HepG2 (cell line): ENCODE results near the gene NPC1. TPM values are rescaled to one million over a fixed set of nuclear protein-coding genes. Genes with fewer than 3 reads are reported as not detected.

Experiments
- ARID4A ChIP-seq: sonication (generic); formaldehyde crosslinking; IDR thresholded peaks from 2 replicates; pipeline ENCODE4 v1.5.0; 2020; ENCODE audit warnings: mild to moderate bottlenecking, missing genetic modification reagents, borderline replicate concordance
- ARNT2 ChIP-seq: sonication (generic); formaldehyde crosslinking; IDR thresholded peaks from 2 replicates; pipeline ENCODE4 v1.8.0; 2022; ENCODE audit warnings: mild to moderate bottlenecking, low read depth, missing genetic modification reagents, moderate library complexity
- FOXA1 ChIP-seq, 2 experiments: fragments of 450-650 bp in 1 of 2; sonication (generic) in 1 of 2; formaldehyde crosslinking in 1 of 2; IDR thresholded peaks; 2 replicates each; pipeline versions ENCODE4 v1.4.0 to v1.6.1; 2016 to 2020; ENCODE audit warnings: missing genetic modification reagents in 1 of 2
- HHEX ChIP-seq: IDR thresholded peaks from 2 replicates; pipeline ENCODE4 v1.6.1; 2016; ENCODE audit warnings: control low read depth
- HIC2 ChIP-seq: sonication (generic); formaldehyde crosslinking; IDR thresholded peaks from 2 replicates; pipeline ENCODE4 v1.9.0; 2022; ENCODE audit warnings: low read depth, missing genetic modification reagents
- HOXA9 ChIP-seq: sonication (generic); formaldehyde crosslinking; IDR thresholded peaks from 2 replicates; pipeline ENCODE4 v1.8.1; 2022; ENCODE audit warnings: missing genetic modification reagents, mild to moderate bottlenecking, moderate library complexity, borderline replicate concordance
- RBAK ChIP-seq: sonication (generic); formaldehyde crosslinking; IDR thresholded peaks from 2 replicates; pipeline ENCODE4 v1.5.1; 2020; ENCODE audit warnings: mild to moderate bottlenecking, missing genetic modification reagents
- SALL2 ChIP-seq: sonication (generic); formaldehyde crosslinking; IDR thresholded peaks from 2 replicates; pipeline ENCODE4 v1.8.1; 2023; ENCODE audit warnings: mild to moderate bottlenecking, missing genetic modification reagents, inconsistent platforms
- TBX2 ChIP-seq: sonication (generic); formaldehyde crosslinking; IDR thresholded peaks from 2 replicates; pipeline ENCODE4 v1.5.0; 2020; ENCODE audit warnings: missing genetic modification reagents, mild to moderate bottlenecking, borderline replicate concordance
- TFDP2 ChIP-seq: sonication (generic); formaldehyde crosslinking; IDR thresholded peaks from 2 replicates; pipeline ENCODE4 v1.4.0; 2020; ENCODE audit warnings: missing genetic modification reagents
- UBTF ChIP-seq: sonication (generic); formaldehyde crosslinking; IDR thresholded peaks from 2 replicates; pipeline ENCODE4 v1.4.0; 2020; ENCODE audit warnings: mild to moderate bottlenecking, missing genetic modification reagents
- ZBTB3 ChIP-seq: sonication (generic); formaldehyde crosslinking; IDR thresholded peaks from 2 replicates; pipeline ENCODE4 v1.4.0; 2020; ENCODE audit warnings: low read depth, mild to moderate bottlenecking, moderate library complexity, missing genetic modification reagents, borderline replicate concordance
- ZKSCAN8 ChIP-seq: IDR thresholded peaks from 2 replicates; pipeline ENCODE4 v1.6.1; 2016; ENCODE audit warnings: borderline replicate concordance, missing genetic modification reagents, missing compliant biosample characterization
- ZNF282 ChIP-seq: fragments of 450-650 bp; IDR thresholded peaks from 2 replicates; pipeline ENCODE4 v1.6.1; 2018; ENCODE audit not compliant: partially characterized antibody
- ZNF350 ChIP-seq: sonication (generic); formaldehyde crosslinking; IDR thresholded peaks from 2 replicates; pipeline ENCODE4 v1.4.0; 2020; ENCODE audit warnings: mild to moderate bottlenecking, low read depth, missing genetic modification reagents, borderline replicate concordance
- ZNF432 ChIP-seq: sonication (generic); formaldehyde crosslinking; IDR thresholded peaks from 2 replicates; pipeline ENCODE4 v1.5.0; 2020; ENCODE audit warnings: missing genetic modification reagents, mild to moderate bottlenecking, borderline replicate concordance
- ZNF614 ChIP-seq: IDR thresholded peaks from 2 replicates; pipeline ENCODE4 v1.6.1; 2018; ENCODE audit warnings: missing biosample characterization, missing genetic modification reagents, inconsistent platforms, borderline replicate concordance
- ZNF691 ChIP-seq: sonication (generic); formaldehyde crosslinking; IDR thresholded peaks from 2 replicates; pipeline ENCODE4 v1.4.0; 2020; ENCODE audit warnings: missing genetic modification reagents, low read depth, mild to moderate bottlenecking, borderline replicate concordance
- polyA plus RNA-seq, 8 experiments: library from polyadenylated mRNA; depleted of rRNA in 3 of 8; stranded (reverse) in 7 of 8; unstranded in 1 of 8; fragments of >200 nt; fragmentation: Illumina TruSeq in 4 of 8; extraction: Trizol in 4 of 8; gene quantifications; 2 replicates each; pipeline versions ENCODE4 v1.2.1 to v1.2.3, GENCODE V29; 2011 to 2016; ENCODE audit warnings: low read depth in 4 of 8, missing spikeins in 1 of 8, mixed read lengths in 1 of 8; ENCODE audit not compliant: insufficient read depth in 1 of 8
- total RNA-seq, 5 experiments: library from RNA; depleted of rRNA; stranded (reverse); fragments of >200 nt; fragmentation: Illumina TruSeq; extraction: Trizol; gene quantifications; 2 replicates each; pipeline ENCODE4 v1.2.3, GENCODE V29; 2016; ENCODE audit warnings: low read depth in 1 of 5

The NPC1 gene
- total and polyA plus RNA-seq, 2 of the 13 experiments (the other 11 are each of a cell fraction or from before 2014, with no cell fraction given) = 46.5 to 114 TPM

GRCh38 chr18:23629444-23629946, 43.2 kb upstream of the NPC1 start (continued):
- TF ChIP-seq UBTF (CRISPR knock-in tag) = no peak
- no peak for TF ChIP-seq TFDP2 (CRISPR knock-in tag)
- TF ChIP-seq HHEX (CRISPR knock-in tag) = peak; percentile 98
- peak; percentile 92 for TF ChIP-seq TBX2 (CRISPR knock-in tag)
- TF ChIP-seq ZNF282 = no peak
- TF ChIP-seq FOXA1 (IDR thresholded peaks at IDR 0.05) = peak; percentile 62; the same call in 1 of the 2 replicates
- peak; percentile 92 for TF ChIP-seq FOXA1 (CRISPR knock-in tag; IDR thresholded peaks at IDR 0.05)
- TF ChIP-seq RBAK (CRISPR knock-in tag) = no peak
- TF ChIP-seq HIC2 (CRISPR knock-in tag) = peak; percentile 80
- TF ChIP-seq ZBTB3 (CRISPR knock-in tag) = no peak
- no peak for TF ChIP-seq HOXA9 (CRISPR knock-in tag)
- no peak for TF ChIP-seq ZKSCAN8 (CRISPR knock-in tag)
- TF ChIP-seq ZNF614 = 0 out of 2 replicates have a peak, but pooled peaks have one; percentile 50
- no peak; the same call in 1 of the 2 replicates for TF ChIP-seq ZNF350 (CRISPR knock-in tag)
- TF ChIP-seq SALL2 (CRISPR knock-in tag) = no peak
- no peak for TF ChIP-seq ZNF432 (CRISPR knock-in tag)
- TF ChIP-seq ARNT2 (CRISPR knock-in tag) = no peak
- TF ChIP-seq ARID4A = no peak; the same call in 1 of the 2 replicates
- no peak for TF ChIP-seq ZNF691
